K562 (cell line): ENCODE data around the gene MKNK2. TPM values are rescaled to one million over a fixed set of nuclear protein-coding genes. Genes with fewer than 3 reads are reported as not detected.
A peak's percentile ranks its signal among the peaks of the same experiment; 100 is the strongest.

ENCODE experiments used
- BCOR ChIP-seq: fragments of 450-650 bp; IDR thresholded peaks from 2 replicates; pipeline ENCODE4 v1.6.1; 2016
- DMBX1 ChIP-seq: fragments of 250-450 bp; sonication (Bioruptor Pico); IDR thresholded peaks from 2 replicates; pipeline ENCODE4 v1.8.0; 2022; ENCODE audit warnings: inconsistent platforms, mild to moderate bottlenecking, moderate library complexity, borderline replicate concordance
- ELF4 ChIP-seq: fragments of 450-650 bp; formaldehyde crosslinking; IDR thresholded peaks from 2 replicates; pipeline ENCODE4 v1.4.0; 2022; ENCODE audit warnings: missing genetic modification characterization
- FOXA3 ChIP-seq, 2 experiments: fragments of 450-650 bp in 1 of 2; sonication (generic) in 1 of 2; formaldehyde crosslinking; IDR thresholded peaks in 1 of 2; conservative IDR thresholded peaks in 1 of 2; 2 replicates each; pipeline versions ENCODE4 v1.4.0 to v1.8.0; 2020 to 2022; ENCODE audit warnings: mild to moderate bottlenecking in 2 of 2, missing genetic modification reagents in 1 of 2
- HDAC8 ChIP-seq: fragments of 450-650 bp; IDR thresholded peaks from 2 replicates; pipeline ENCODE4 v1.6.1; 2016; ENCODE audit warnings: mild to moderate bottlenecking, missing genetic modification characterization, moderate library complexity, missing compliant biosample characterization
- HOXB6 ChIP-seq: fragments of 250-450 bp; sonication (Bioruptor Pico); IDR thresholded peaks from 2 replicates; pipeline ENCODE4 v1.5.1; 2022; ENCODE audit warnings: mild to moderate bottlenecking, borderline replicate concordance
- MCM3 ChIP-seq: fragments of 450-650 bp; IDR thresholded peaks from 2 replicates; pipeline ENCODE4 v1.6.1; 2016
- NCOA4 ChIP-seq: fragments of 450-650 bp; IDR thresholded peaks from 2 replicates; pipeline ENCODE4 v1.6.1; 2018; ENCODE audit warnings: mild to moderate bottlenecking; ENCODE audit not compliant: partially characterized antibody
- PML ChIP-seq: IDR thresholded peaks from 2 replicates; pipeline ENCODE4 v1.6.1; 2012; ENCODE audit warnings: low read length, inconsistent platforms
- SAFB ChIP-seq: fragments of 200-400 bp; formaldehyde crosslinking; IDR thresholded peaks from 2 replicates; pipeline ENCODE4 v1.6.1; 2017; ENCODE audit warnings: low read depth, low read length, borderline replicate concordance
- SMAD4 ChIP-seq: fragments of 250-450 bp; sonication (Bioruptor Pico); conservative IDR thresholded peaks from 2 replicates; pipeline ENCODE4 v1.8.0; 2021; ENCODE audit warnings: inconsistent platforms, mild to moderate bottlenecking, moderate library complexity
- TAL1 ChIP-seq: fragments of 450-650 bp; IDR thresholded peaks from 2 replicates; pipeline ENCODE4 v1.6.1; 2016; ENCODE audit warnings: mild to moderate bottlenecking
- TBP ChIP-seq: optimal IDR thresholded peaks from 2 replicates; pipeline ENCODE3; 2011; ENCODE audit warnings: low read depth, low read length, improper control_type of control experiment
- ZFX ChIP-seq: sonication (generic); formaldehyde crosslinking; IDR thresholded peaks from 2 replicates; pipeline ENCODE4 v1.8.0; 2022; ENCODE audit warnings: mild to moderate bottlenecking, missing genetic modification reagents, moderate library complexity
- ZNF217 ChIP-seq: sonication (generic); formaldehyde crosslinking; IDR thresholded peaks from 2 replicates; pipeline ENCODE4 v1.8.0; 2022; ENCODE audit warnings: mild to moderate bottlenecking, missing genetic modification reagents
- ZNF561 ChIP-seq: fragments of 450-650 bp; formaldehyde crosslinking; conservative IDR thresholded peaks from 2 replicates; pipeline ENCODE4 v1.4.0; 2020; ENCODE audit warnings: mild to moderate bottlenecking, moderate library complexity
- ZNF57 ChIP-seq: fragments of 450-650 bp; formaldehyde crosslinking; IDR thresholded peaks from 2 replicates; pipeline ENCODE4 v1.4.0; 2020; ENCODE audit warnings: mild to moderate bottlenecking, moderate library complexity
- ZNF717 ChIP-seq: fragments of 250-450 bp; sonication (Bioruptor Pico); IDR thresholded peaks from 2 replicates; pipeline ENCODE4 v1.5.0; 2021
- ZNF778 ChIP-seq: fragments of 450-650 bp; formaldehyde crosslinking; IDR thresholded peaks from 2 replicates; pipeline ENCODE4 v1.4.0; 2020; ENCODE audit warnings: mild to moderate bottlenecking, moderate library complexity
- polyA plus RNA-seq, 8 experiments: library from polyadenylated mRNA; depleted of rRNA in 4 of 8; stranded (reverse) in 5 of 8; unstranded in 3 of 8; fragments of >200 nt; fragmentation: Nextera tagmentation in 2 of 8; fragmentation: Illumina TruSeq in 1 of 8; extraction: Ambion mirVana in 2 of 8; extraction: Trizol in 1 of 8; gene quantifications; 2 replicates each; pipeline versions ENCODE4 v1.2.1 to v1.2.3, GENCODE V29; 2011 to 2014; ENCODE audit warnings: inconsistent platforms in 1 of 8, missing spikeins in 1 of 8
- total RNA-seq, 7 experiments: library from RNA; depleted of rRNA in 6 of 7; stranded (reverse); fragments of >200 nt in 6 of 7; fragmentation: Illumina TruSeq in 2 of 7; extraction: Trizol in 2 of 7; gene quantifications; 2 replicates each; pipeline versions ENCODE4 v1.2.1 to v1.2.3, GENCODE V29; 2011 to 2021; ENCODE audit warnings: low replicate concordance in 1 of 7
- TF ChIP-seq, protein P1 (sequence below), 3 experiments: fragments of 200-800 bp in 1 of 3; fragments of 250-450 bp in 1 of 3; fragments of 450-650 bp in 1 of 3; sonication (Bioruptor Pico) in 1 of 3; sonication (Bioruptor generic) in 1 of 3; formaldehyde crosslinking in 1 of 3; IDR thresholded peaks; 2 replicates each; pipeline versions ENCODE4 v1.6.1 to v1.8.0; 2016 to 2022; ENCODE audit warnings: mild to moderate bottlenecking in 2 of 3, missing genetic modification characterization in 2 of 3, missing compliant biosample characterization in 1 of 3, moderate library complexity in 1 of 3
- TF ChIP-seq, protein P2 (sequence below): conservative IDR thresholded peaks from 2 replicates; pipeline ENCODE4 v1.6.1; 2011; ENCODE audit warnings: low read depth, mild to moderate bottlenecking, low read length; ENCODE audit not compliant: control insufficient read depth
- TF ChIP-seq, protein P3 (sequence below): fragments of 450-650 bp; IDR thresholded peaks from 2 replicates; pipeline ENCODE4 v1.6.1; 2016; ENCODE audit warnings: antibody characterized with exemption

Gene MKNK2
- total and polyA plus RNA-seq, 9 of the 15 experiments (the other 6 are each of a cell fraction or from before 2014, with no cell fraction given): 5.1 to 191 (median 51.9) TPM

- TF ChIP-seq, protein P1, sequence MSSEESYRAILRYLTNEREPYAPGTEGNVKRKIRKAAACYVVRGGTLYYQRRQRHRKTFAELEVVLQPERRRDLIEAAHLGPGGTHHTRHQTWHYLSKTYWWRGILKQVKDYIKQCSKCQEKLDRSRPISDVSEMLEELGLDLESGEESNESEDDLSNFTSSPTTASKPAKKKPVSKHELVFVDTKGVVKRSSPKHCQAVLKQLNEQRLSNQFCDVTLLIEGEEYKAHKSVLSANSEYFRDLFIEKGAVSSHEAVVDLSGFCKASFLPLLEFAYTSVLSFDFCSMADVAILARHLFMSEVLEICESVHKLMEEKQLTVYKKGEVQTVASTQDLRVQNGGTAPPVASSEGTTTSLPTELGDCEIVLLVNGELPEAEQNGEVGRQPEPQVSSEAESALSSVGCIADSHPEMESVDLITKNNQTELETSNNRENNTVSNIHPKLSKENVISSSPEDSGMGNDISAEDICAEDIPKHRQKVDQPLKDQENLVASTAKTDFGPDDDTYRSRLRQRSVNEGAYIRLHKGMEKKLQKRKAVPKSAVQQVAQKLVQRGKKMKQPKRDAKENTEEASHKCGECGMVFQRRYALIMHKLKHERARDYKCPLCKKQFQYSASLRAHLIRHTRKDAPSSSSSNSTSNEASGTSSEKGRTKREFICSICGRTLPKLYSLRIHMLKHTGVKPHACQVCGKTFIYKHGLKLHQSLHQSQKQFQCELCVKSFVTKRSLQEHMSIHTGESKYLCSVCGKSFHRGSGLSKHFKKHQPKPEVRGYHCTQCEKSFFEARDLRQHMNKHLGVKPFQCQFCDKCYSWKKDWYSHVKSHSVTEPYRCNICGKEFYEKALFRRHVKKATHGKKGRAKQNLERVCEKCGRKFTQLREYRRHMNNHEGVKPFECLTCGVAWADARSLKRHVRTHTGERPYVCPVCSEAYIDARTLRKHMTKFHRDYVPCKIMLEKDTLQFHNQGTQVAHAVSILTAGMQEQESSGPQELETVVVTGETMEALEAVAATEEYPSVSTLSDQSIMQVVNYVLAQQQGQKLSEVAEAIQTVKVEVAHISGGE (CRISPR knock-in tag; IDR thresholded peaks at IDR 0.05): 0 out of 6 replicates have a peak, but pooled peaks of 1 of the 3 experiments have one; percentile 24
- TF ChIP-seq, protein P2, sequence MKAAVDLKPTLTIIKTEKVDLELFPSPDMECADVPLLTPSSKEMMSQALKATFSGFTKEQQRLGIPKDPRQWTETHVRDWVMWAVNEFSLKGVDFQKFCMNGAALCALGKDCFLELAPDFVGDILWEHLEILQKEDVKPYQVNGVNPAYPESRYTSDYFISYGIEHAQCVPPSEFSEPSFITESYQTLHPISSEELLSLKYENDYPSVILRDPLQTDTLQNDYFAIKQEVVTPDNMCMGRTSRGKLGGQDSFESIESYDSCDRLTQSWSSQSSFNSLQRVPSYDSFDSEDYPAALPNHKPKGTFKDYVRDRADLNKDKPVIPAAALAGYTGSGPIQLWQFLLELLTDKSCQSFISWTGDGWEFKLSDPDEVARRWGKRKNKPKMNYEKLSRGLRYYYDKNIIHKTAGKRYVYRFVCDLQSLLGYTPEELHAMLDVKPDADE: no peak
- TF ChIP-seq SMAD4 (CRISPR knock-in tag) (0 out of 2 replicates have a peak, but pooled peaks have one; percentile 22), ZNF57 (0 out of 2 replicates have a peak, but pooled peaks have one; percentile 37), ZNF561 (CRISPR knock-in tag) (no peak), TBP (no peak), DMBX1 (CRISPR knock-in tag) (0 out of 2 replicates have a peak, but pooled peaks have one; percentile 8), ZNF778 (CRISPR knock-in tag) (no peak), FOXA3 (CRISPR knock-in tag; conservative IDR thresholded peaks at IDR 0.05 in 1 of 2, IDR thresholded peaks at IDR 0.05 in 1 of 2) (no peak), ELF4 (CRISPR knock-in tag) (peak; percentile 32; the same call in 1 of the 2 replicates), NCOA4 (no peak), HDAC8 (no peak), MCM3 (no peak), ZNF717 (CRISPR knock-in tag) (0 out of 2 replicates have a peak, but pooled peaks have one; percentile 45), PML (no peak), ZNF217 (CRISPR knock-in tag) (no peak), ZFX (CRISPR knock-in tag) (peak; percentile 47; the same call in 1 of the 2 replicates), SAFB (no peak), TAL1 (no peak), HOXB6 (CRISPR knock-in tag) (no peak), BCOR (0 out of 2 replicates have a peak, but pooled peaks have one; percentile 30)
- TF ChIP-seq, protein P3, sequence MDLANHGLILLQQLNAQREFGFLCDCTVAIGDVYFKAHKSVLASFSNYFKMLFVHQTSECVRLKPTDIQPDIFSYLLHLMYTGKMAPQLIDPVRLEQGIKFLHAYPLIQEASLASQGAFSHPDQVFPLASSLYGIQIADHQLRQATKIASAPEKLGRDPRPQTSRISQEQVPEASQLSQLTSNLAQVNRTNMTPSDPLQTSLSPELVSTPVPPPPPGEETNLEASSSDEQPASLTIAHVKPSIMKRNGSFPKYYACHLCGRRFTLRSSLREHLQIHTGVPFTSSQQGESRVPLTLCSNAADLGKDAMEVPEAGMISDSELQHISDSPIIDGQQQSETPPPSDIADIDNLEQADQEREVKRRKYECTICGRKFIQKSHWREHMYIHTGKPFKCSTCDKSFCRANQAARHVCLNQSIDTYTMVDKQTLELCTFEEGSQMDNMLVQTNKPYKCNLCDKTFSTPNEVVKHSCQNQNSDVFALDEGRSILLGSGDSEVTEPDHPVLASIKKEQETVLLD: no peak
Measured at GRCh38 chr19:2051773-2052704, 995 bp upstream of the MKNK2 start (continued).
